GM12874 (cell line): Measurements from ENCODE around the gene TBPL2.

Source experiments
- CTCF ChIP-seq: IDR thresholded peaks from 2 replicates; pipeline ENCODE4 v1.5.1; 2011; ENCODE audit warnings: low read depth, mild to moderate bottlenecking, control low read depth, low read length, moderate library complexity; ENCODE audit not compliant: insufficient read depth

The TBPL2 gene

GRCh38 chr14:55412676-55413075, 27.7 kb downstream of the TBPL2 start:
- TF ChIP-seq CTCF: no peak

GRCh38 chr14:55411426-55412389, 28.7 kb downstream of the TBPL2 start, which contains the start of gene ATG14:
Gene ATG14 (minus strand): TSS chr14:55411830. CDS start chr14:55411822, 8 bp downstream.
- no peak for TF ChIP-seq CTCF

GRCh38 chr14:55410876-55411275, 29.5 kb downstream of the TBPL2 start:
- TF ChIP-seq CTCF: no peak

- TF ChIP-seq CTCF: no peak
Measured at GRCh38 chr14:55404173-55404854, 36.1 kb downstream of the TBPL2 start.

- TF ChIP-seq CTCF: no peak
Measured at GRCh38 chr14:55401751-55402150, 38.7 kb downstream of the TBPL2 start.

GRCh38 chr14:55399852-55400251, 40.6 kb downstream of the TBPL2 start:
- no peak for TF ChIP-seq CTCF

GRCh38 chr14:55399183-55399582, 41.2 kb downstream of the TBPL2 start:
- TF ChIP-seq CTCF: no peak
